ENCODE results near the gene BAD. TPM values are rescaled to one million over a fixed set of nuclear protein-coding genes. Genes with fewer than 3 reads are reported as not detected.

Gene BAD
- total RNA-seq, 1 experiment from 2014 or later = 34.7 TPM

GRCh38 chr11:64247729-64248531, 36.5 kb downstream of the BAD start:
- CTCF ChIA-PET = interaction anchor here (0.8 to 5.3 kb wide), 11 partner anchors 13 to 457 kb away, joined by 3 to 75 read pairs (median 7); partner anchors contain the start of genes CATSPERZ, ESRRA, FERMT3 and STIP1

GRCh38 chr11:64246871-64247728, 37.4 kb downstream of the BAD start, which contains the start of gene PPP1R14B:
TSS of gene PPP1R14B (minus strand) at chr11:64246943. CDS start at chr11:64246673, 270 bp downstream.
- Mint-ChIP-seq H3K4me3 (peak within 1 kb of the TSS; percentile 88), H3K9me3 (no peaks in the 10 kb centered on the region), H3K4me1 (peaks cover 50% of the 10 kb centered on the region), H3K36me3 (peaks cover 8% of the 10 kb centered on the region), H3K27ac (peak within 1 kb of the TSS; percentile 97), H3K27me3 (ENCODE audit: low read depth) (no peaks in the 10 kb centered on the region)
- DNase-seq (ENCODE audit: low spot score) (peak; percentile 95), ATAC-seq (peak; percentile 55)
- POLR2A ChIA-PET = interaction anchor here (0.8 to 1.7 kb wide), 5 partner anchors 21 to 328 kb away, joined by 3 to 7 read pairs (median 3); partner anchors contain the start of genes NUDT22 and TRPT1
- CTCF ChIA-PET = interaction anchor here (0.8 to 2.1 kb wide), 10 partner anchors 16 to 108 kb away, joined by 3 to 11 read pairs (median 5); partner anchors contain the start of genes CATSPERZ, ESRRA, NUDT22 and TRPT1
- TF ChIP-seq HMGXB4 (CRISPR knock-in tag; IDR thresholded peaks at IDR 0.05) = peak; percentile 84; the same call in 1 of the 2 replicates
- peak; percentile 32; the same call in 1 of the 2 replicates for TF ChIP-seq ZBTB21 (CRISPR knock-in tag; IDR thresholded peaks at IDR 0.05; ENCODE audit: borderline replicate concordance)
- peak; percentile 18; the same call in 1 of the 2 replicates for TF ChIP-seq FOXP1 (CRISPR knock-in tag; IDR thresholded peaks at IDR 0.05; ENCODE audit: borderline replicate concordance)
- 0 out of 2 replicates have a peak, but pooled peaks have one; percentile 14 for TF ChIP-seq FOXK1 (CRISPR knock-in tag; IDR thresholded peaks at IDR 0.05)
- TF ChIP-seq SP1 (CRISPR knock-in tag; conservative IDR thresholded peaks at IDR 0.05) = peak; percentile 75
- no peak for TF ChIP-seq ZMAT4 (CRISPR knock-in tag; IDR thresholded peaks at IDR 0.05)
- TF ChIP-seq FOXP4 (CRISPR knock-in tag; IDR thresholded peaks at IDR 0.05) = peak; percentile 55; the same call in 1 of the 2 replicates
- TF ChIP-seq ZNF512 (CRISPR knock-in tag; IDR thresholded peaks at IDR 0.05; ENCODE audit: borderline replicate concordance) = no peak
- no peak for TF ChIP-seq ZNF138 (CRISPR knock-in tag; conservative IDR thresholded peaks at IDR 0.05)
- TF ChIP-seq AR (CRISPR knock-in tag; IDR thresholded peaks at IDR 0.05) = 0 out of 2 replicates have a peak, but pooled peaks have one; percentile 63
- 0 out of 2 replicates have a peak, but pooled peaks have one; percentile 16 for TF ChIP-seq NFYB (CRISPR knock-in tag; conservative IDR thresholded peaks at IDR 0.05; ENCODE audit: low read depth)
- TF ChIP-seq, protein P1, sequence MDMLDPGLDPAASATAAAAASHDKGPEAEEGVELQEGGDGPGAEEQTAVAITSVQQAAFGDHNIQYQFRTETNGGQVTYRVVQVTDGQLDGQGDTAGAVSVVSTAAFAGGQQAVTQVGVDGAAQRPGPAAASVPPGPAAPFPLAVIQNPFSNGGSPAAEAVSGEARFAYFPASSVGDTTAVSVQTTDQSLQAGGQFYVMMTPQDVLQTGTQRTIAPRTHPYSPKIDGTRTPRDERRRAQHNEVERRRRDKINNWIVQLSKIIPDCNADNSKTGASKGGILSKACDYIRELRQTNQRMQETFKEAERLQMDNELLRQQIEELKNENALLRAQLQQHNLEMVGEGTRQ (CRISPR knock-in tag; IDR thresholded peaks at IDR 0.05) = 0 out of 2 replicates have a peak, but pooled peaks have one; percentile 20
- 0 out of 2 replicates have a peak, but pooled peaks have one; percentile 20 for TF ChIP-seq CREM (CRISPR knock-in tag; IDR thresholded peaks at IDR 0.05)

More at GRCh38 chr11:64247729-64248531, 36.5 kb downstream of the BAD start:
- no peaks in the 10 kb centered on the region for H3K9me3 Mint-ChIP-seq
- H3K4me1 Mint-ChIP-seq = peaks cover 44% of the 10 kb centered on the region
- peak overlapping the region; percentile 88 for H3K4me3 Mint-ChIP-seq
- no peaks in the 10 kb centered on the region for H3K27me3 Mint-ChIP-seq (ENCODE audit: low read depth)
- DNase-seq (ENCODE audit: low spot score) = no peak
- H3K27ac Mint-ChIP-seq = peak overlapping the region; percentile 93
- TF ChIP-seq HMGXB4 (CRISPR knock-in tag; IDR thresholded peaks at IDR 0.05) = 0 out of 2 replicates have a peak, but pooled peaks have one; percentile 18
- no peak for TF ChIP-seq SMAD3 (CRISPR knock-in tag; IDR thresholded peaks at IDR 0.05; ENCODE audit: borderline replicate concordance)
- H3K36me3 Mint-ChIP-seq = peaks cover 8% of the 10 kb centered on the region
- POLR2A ChIA-PET = interaction anchor here (1.0 to 1.5 kb wide), 5 partner anchors 20 to 329 kb away, joined by 3 to 6 read pairs (median 4); partner anchors contain the start of genes NUDT22 and TRPT1
- no peak for ATAC-seq
